MM.1S (cell line): ENCODE measurements around the gene CUL1.

Experiments
- EZH2 ChIP-seq: fragments of 300-600 bp; sonication (generic); optimal IDR thresholded peaks from 2 replicates; pipeline ENCODE3; 2017; ENCODE audit warnings: low read depth, mild to moderate bottlenecking, antibody characterized with exemption, low read length, mixed read lengths
- EZH2phosphoT487 ChIP-seq: fragments of 300-600 bp; sonication (generic); IDR thresholded peaks from 2 replicates; pipeline ENCODE4 v1.6.1; 2018; ENCODE audit warnings: antibody characterized with exemption, low read length
- TF ChIP-seq, protein P1 (sequence below): fragments of 300-600 bp; sonication (generic); IDR thresholded peaks from 2 replicates; pipeline ENCODE4 v1.5.1; 2016; ENCODE audit warnings: antibody characterized with exemption, low read length, mixed read lengths

DNA sequence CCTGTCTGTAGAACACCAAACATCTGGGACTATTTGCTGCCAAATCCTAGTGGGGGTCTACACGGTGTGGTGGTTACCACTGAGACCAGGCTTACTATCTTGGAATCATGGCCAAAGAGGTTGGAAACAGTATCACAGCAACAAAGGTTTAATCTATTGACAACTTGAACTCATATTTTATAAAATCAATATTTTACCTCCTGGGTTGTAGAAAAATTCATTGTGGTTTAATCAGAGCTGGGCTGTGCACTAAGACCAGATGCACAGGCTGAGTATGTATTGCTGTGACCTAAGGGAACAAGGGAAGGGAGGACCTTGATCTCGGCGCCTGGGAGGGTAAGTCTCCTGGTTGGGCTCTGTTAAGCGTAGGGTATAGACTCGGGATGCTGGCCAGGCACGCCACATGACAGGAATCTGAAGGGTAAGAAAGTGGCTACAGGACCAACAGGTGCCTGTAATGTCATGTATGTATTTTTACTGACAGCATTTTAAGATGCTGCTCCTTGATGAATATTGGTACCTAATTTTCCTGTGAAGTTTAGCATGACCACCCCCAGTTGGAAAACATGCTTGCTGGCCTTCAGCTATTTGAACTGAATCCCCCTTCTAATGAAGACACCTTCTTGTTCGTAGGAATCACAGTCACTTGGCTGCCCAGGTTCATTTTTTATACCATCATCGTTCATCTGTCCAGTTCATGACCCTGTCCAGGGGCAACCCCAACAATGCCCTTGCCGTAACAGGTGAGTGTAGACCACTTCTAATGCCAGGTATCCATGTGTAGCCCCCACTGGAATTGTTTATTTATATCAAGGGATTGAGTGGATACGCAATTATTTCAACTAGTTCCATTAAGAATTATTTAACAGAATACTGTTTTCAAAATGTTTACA, 105.9 kb downstream of the CUL1 start:
- TF ChIP-seq, protein P1, sequence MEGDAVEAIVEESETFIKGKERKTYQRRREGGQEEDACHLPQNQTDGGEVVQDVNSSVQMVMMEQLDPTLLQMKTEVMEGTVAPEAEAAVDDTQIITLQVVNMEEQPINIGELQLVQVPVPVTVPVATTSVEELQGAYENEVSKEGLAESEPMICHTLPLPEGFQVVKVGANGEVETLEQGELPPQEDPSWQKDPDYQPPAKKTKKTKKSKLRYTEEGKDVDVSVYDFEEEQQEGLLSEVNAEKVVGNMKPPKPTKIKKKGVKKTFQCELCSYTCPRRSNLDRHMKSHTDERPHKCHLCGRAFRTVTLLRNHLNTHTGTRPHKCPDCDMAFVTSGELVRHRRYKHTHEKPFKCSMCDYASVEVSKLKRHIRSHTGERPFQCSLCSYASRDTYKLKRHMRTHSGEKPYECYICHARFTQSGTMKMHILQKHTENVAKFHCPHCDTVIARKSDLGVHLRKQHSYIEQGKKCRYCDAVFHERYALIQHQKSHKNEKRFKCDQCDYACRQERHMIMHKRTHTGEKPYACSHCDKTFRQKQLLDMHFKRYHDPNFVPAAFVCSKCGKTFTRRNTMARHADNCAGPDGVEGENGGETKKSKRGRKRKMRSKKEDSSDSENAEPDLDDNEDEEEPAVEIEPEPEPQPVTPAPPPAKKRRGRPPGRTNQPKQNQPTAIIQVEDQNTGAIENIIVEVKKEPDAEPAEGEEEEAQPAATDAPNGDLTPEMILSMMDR: no peak
- TF ChIP-seq EZH2 (no peak), EZH2phosphoT487 (no peak)
